B cell (primary cell): ENCODE results near the gene RNMT. TPM values are rescaled to one million over a fixed set of nuclear protein-coding genes. Genes with fewer than 3 reads are reported as not detected.

Experiments
- ATAC-seq: fragments of 200-7000 bp; cut with Tn5 transposase; one replicate; pipeline ENCODE4 v1.10.0; 2021; ENCODE audit warnings: low read depth, mild to moderate bottlenecking, moderate number of reproducible peaks, moderate library complexity
- CTCF ChIA-PET: fragments of 350-600 bp; sonication (Branson Sonifier 250); formaldehyde crosslinking; loops from one replicate; lab custom pipeline; 2021; ENCODE audit warnings: antibody characterized with exemption, inconsistent platforms; lab: Charles Lee
- POLR2A ChIA-PET: fragments of 350-600 bp; sonication (Branson Sonifier 250); formaldehyde crosslinking; loops from one replicate; lab custom pipeline; 2021; ENCODE audit warnings: antibody characterized with exemption; lab: Charles Lee
- DNase-seq: peaks from one replicate; pipeline ENCODE4 v3.0.0; 2013
- H2AFZ ChIP-seq: 2 replicates; pipeline ENCODE4 v1.6.1; 2012; ENCODE audit warnings: mild to moderate bottlenecking, low read depth, low read length; ENCODE audit not compliant: insufficient read depth, poor library complexity, severe bottlenecking
- H3K27ac ChIP-seq, 2 donors: 1 replicate in 1 of 2; 2 replicates in 1 of 2; pipeline ENCODE4 v1.5.1; 2012 to 2013; ENCODE audit warnings: low read length in 2 of 2, mild to moderate bottlenecking in 2 of 2, moderate library complexity in 1 of 2
- H3K27me3 ChIP-seq, 4 experiments: fragments of 200-600 bp in 1 of 4; sonication (generic) in 1 of 4; replicated peaks in 1 of 4; 1 replicate in 2 of 4; 2 replicates in 2 of 4; pipeline versions ENCODE4 v1.6.1 to v1.7.0; 2013 to 2016; ENCODE audit warnings: low read length in 3 of 4, mild to moderate bottlenecking in 2 of 4, mixed read lengths in 1 of 4, moderate library complexity in 1 of 4; ENCODE audit not compliant: insufficient read depth in 4 of 4, control insufficient read depth in 3 of 4; ENCODE audit errors: control extremely low read depth in 1 of 4
- H3K36me3 ChIP-seq, 2 experiments: replicated peaks in 1 of 2; 1 replicate in 1 of 2; 2 replicates in 1 of 2; pipeline versions ENCODE4 v1.6.1 to v1.7.1; 2013; ENCODE audit warnings: low read length in 1 of 2; ENCODE audit not compliant: insufficient read depth in 2 of 2, control insufficient read depth in 1 of 2; ENCODE audit errors: control extremely low read depth in 1 of 2, extremely low read depth in 1 of 2
- H3K4me1 ChIP-seq, 2 donors: fragments of 200-600 bp in 1 of 2; sonication (generic) in 1 of 2; 1 replicate in 1 of 2; 2 replicates in 1 of 2; pipeline versions ENCODE4 v1.5.1 to v1.6.1; 2013 to 2017; ENCODE audit warnings: low read length in 2 of 2; ENCODE audit not compliant: control insufficient read depth in 2 of 2, insufficient read depth in 2 of 2
- H3K4me2 ChIP-seq: replicated peaks from 2 replicates; pipeline ENCODE3; 2012; ENCODE audit warnings: mild to moderate bottlenecking, low read depth, low read length; ENCODE audit not compliant: poor library complexity, severe bottlenecking
- H3K4me3 ChIP-seq, 5 experiments: fragments of 200-600 bp in 1 of 5; sonication (generic) in 1 of 5; 1 replicate in 3 of 5; 2 replicates in 2 of 5; pipeline versions ENCODE4 v1.5.1 to v1.7.0; 2011 to 2016; ENCODE audit warnings: low read length in 4 of 5, mild to moderate bottlenecking in 4 of 5, low read depth in 2 of 5, control low read depth in 1 of 5, moderate library complexity in 1 of 5; ENCODE audit not compliant: insufficient read depth in 1 of 5; ENCODE audit errors: control extremely low read depth in 1 of 5, extremely low read depth in 1 of 5
- H3K79me2 ChIP-seq: fragments of 200-600 bp; sonication (generic); one replicate; pipeline ENCODE4 v1.6.0; 2016; ENCODE audit warnings: low read length; ENCODE audit not compliant: control insufficient read depth, insufficient read depth
- H3K9ac ChIP-seq: fragments of 200-600 bp; sonication (generic); 2 replicates; pipeline ENCODE4 v1.6.1; 2017; ENCODE audit warnings: mild to moderate bottlenecking, low read length, moderate library complexity
- H3K9me3 ChIP-seq, 3 donors: one replicate each; pipeline versions ENCODE4 v1.6.1 to v1.7.1; 2013; ENCODE audit warnings: low read length in 2 of 3; ENCODE audit not compliant: control insufficient read depth in 2 of 3, insufficient read depth in 1 of 3; ENCODE audit errors: control extremely low read depth in 1 of 3
- H4K20me1 ChIP-seq: 2 replicates; pipeline ENCODE4 v1.6.0; 2012; ENCODE audit warnings: mild to moderate bottlenecking, low read length; ENCODE audit not compliant: insufficient read depth, control insufficient read depth, poor library complexity, severe bottlenecking
- H3K27ac Mint-ChIP-seq: one replicate; pipeline ENCODE4 v1.8.0; 2021; ENCODE audit warnings: mixed read lengths
- H3K27me3 Mint-ChIP-seq: one replicate; pipeline ENCODE4 v1.8.0; 2021; ENCODE audit warnings: mixed read lengths
- H3K4me1 Mint-ChIP-seq: one replicate; pipeline ENCODE4 v1.8.0; 2021; ENCODE audit warnings: mixed read lengths
- H3K4me3 Mint-ChIP-seq: one replicate; pipeline ENCODE4 v1.8.0; 2021; ENCODE audit warnings: mixed read lengths
- H3K9me3 Mint-ChIP-seq: one replicate; pipeline ENCODE4 v1.8.0; 2022; ENCODE audit warnings: mixed read lengths; ENCODE audit not compliant: insufficient read depth
- CTCF ChIP-seq: fragments of 200-600 bp; IDR thresholded peaks from one replicate; pipeline ENCODE4 v1.8.0; 2022; ENCODE audit warnings: antibody characterized with exemption, mild to moderate bottlenecking
- EZH2 ChIP-seq: IDR thresholded peaks from 2 replicates; pipeline ENCODE4 v1.6.1; 2012; ENCODE audit warnings: borderline replicate concordance, low read depth, mild to moderate bottlenecking, moderate library complexity, low read length; ENCODE audit not compliant: insufficient read depth, poor library complexity, severe bottlenecking
- WGBS: methylation state at CpG from one replicate; pipeline ENCODE4 v1.1.5; 2013; ENCODE audit warnings: missing lambda C conversion rate; ENCODE audit not compliant: insufficient coverage; 5-methylcytosine and 5-hydroxymethylcytosine counted together
- intact Hi-C: fragments of 100-400 bp; cut with micrococcal nuclease; formaldehyde crosslinking; loops from one replicate; pipeline ENCODE4 v1.10.0; 2022
- polyA plus RNA-seq: library from polyadenylated mRNA; depleted of rRNA; stranded (reverse); fragments of >200 nt; gene quantifications from 2 replicates; pipeline ENCODE4 v1.2.3, GENCODE V29; 2012
- total RNA-seq, 2 donors: library from RNA; stranded (reverse); fragments of 120-200 nt in 1 of 2; gene quantifications; 1 replicate in 1 of 2; 2 replicates in 1 of 2; pipeline versions ENCODE4 v1.2.3 to v1.2.4, GENCODE V29; 2013 to 2022

The RNMT gene
- total and polyA plus RNA-seq, 2 donors (not counting 1 experiment from before 2014, with no cell fraction given) = 15.4 to 57.8 TPM

- intact Hi-C loops = no loop called here
- no CpG with 5 or more reads among the region's 4 CpGs for WGBS
Observed at GRCh38 chr18:13684546-13684945, 41.9 kb upstream of the RNMT start.

More at GRCh38 chr18:13684546-13684945, 41.9 kb upstream of the RNMT start:
- Histone ChIP-seq H3K9ac (no peak overlapping the region), H2AFZ (no peak overlapping the region), H3K36me3 (peaks cover 0 to 9% of the 10 kb centered on the region in 2 experiments), H3K27ac (no peak overlapping the region), H3K4me3 (no peak overlapping the region), H3K4me2 (no peak overlapping the region), H3K79me2 (peaks cover 52% of the 10 kb centered on the region), H3K27me3 (no peaks in the 10 kb centered on the region), H3K9me3 (no peaks in the 10 kb centered on the region), H3K4me1 (no peaks in the 10 kb centered on the region), H4K20me1 (peaks cover 18% of the 10 kb centered on the region)
- Mint-ChIP-seq H3K4me3 (no peak overlapping the region), H3K27me3 (no peaks in the 10 kb centered on the region), H3K4me1 (peaks cover 10% of the 10 kb centered on the region), H3K27ac (no peak overlapping the region), H3K9me3 (no peaks in the 10 kb centered on the region)
- TF ChIP-seq CTCF (no peak), EZH2 (no peak)
- ATAC-seq = no peak
- CTCF ChIA-PET = no interaction called here
- no peak for DNase-seq
- POLR2A ChIA-PET = no interaction called here
